ENCODE results near the gene KIF26B. TPM values are rescaled to one million over a fixed set of nuclear protein-coding genes. Genes with fewer than 3 reads are reported as not detected.

The KIF26B gene
- total RNA-seq, 1 donor from 2014 or later = 3.4 TPM

DNA sequence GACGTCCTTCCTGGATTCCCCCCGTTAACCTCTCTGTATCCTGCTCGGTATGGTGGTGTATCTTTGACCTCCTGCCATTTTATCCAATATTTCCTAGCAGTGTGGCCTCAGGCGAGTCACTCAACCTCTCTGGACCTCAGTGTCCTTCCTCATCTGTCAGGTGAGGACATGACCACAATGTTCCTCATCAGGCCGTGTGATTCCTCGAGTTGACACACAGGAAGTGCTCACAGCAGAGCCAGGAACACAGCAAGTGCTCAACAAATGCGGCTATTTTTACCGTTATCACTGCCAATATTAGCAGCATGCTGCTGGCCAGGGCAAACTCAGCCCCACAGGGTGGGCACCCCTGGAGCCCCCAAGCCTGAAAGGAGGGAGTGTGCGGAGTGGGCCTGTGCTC lies 450.2 kb downstream of the KIF26B start:
- H3K9me3 ChIP-seq = no peaks in the 10 kb centered on the region
- no peak overlapping the region for H3K27ac ChIP-seq
- no peaks in the 10 kb centered on the region for H3K36me3 ChIP-seq
- intact Hi-C loops (cut with DNase I) = no loop called here
- TF ChIP-seq, protein P1, sequence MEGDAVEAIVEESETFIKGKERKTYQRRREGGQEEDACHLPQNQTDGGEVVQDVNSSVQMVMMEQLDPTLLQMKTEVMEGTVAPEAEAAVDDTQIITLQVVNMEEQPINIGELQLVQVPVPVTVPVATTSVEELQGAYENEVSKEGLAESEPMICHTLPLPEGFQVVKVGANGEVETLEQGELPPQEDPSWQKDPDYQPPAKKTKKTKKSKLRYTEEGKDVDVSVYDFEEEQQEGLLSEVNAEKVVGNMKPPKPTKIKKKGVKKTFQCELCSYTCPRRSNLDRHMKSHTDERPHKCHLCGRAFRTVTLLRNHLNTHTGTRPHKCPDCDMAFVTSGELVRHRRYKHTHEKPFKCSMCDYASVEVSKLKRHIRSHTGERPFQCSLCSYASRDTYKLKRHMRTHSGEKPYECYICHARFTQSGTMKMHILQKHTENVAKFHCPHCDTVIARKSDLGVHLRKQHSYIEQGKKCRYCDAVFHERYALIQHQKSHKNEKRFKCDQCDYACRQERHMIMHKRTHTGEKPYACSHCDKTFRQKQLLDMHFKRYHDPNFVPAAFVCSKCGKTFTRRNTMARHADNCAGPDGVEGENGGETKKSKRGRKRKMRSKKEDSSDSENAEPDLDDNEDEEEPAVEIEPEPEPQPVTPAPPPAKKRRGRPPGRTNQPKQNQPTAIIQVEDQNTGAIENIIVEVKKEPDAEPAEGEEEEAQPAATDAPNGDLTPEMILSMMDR (IDR thresholded peaks at IDR 0.05) = no peak
- peak; percentile 39 for ATAC-seq
- H3K27me3 ChIP-seq = no peaks in the 10 kb centered on the region
- no peak for DNase-seq
- peaks cover 6% of the 10 kb centered on the region for H3K4me1 ChIP-seq
- no peak overlapping the region for H3K4me3 ChIP-seq

DNA sequence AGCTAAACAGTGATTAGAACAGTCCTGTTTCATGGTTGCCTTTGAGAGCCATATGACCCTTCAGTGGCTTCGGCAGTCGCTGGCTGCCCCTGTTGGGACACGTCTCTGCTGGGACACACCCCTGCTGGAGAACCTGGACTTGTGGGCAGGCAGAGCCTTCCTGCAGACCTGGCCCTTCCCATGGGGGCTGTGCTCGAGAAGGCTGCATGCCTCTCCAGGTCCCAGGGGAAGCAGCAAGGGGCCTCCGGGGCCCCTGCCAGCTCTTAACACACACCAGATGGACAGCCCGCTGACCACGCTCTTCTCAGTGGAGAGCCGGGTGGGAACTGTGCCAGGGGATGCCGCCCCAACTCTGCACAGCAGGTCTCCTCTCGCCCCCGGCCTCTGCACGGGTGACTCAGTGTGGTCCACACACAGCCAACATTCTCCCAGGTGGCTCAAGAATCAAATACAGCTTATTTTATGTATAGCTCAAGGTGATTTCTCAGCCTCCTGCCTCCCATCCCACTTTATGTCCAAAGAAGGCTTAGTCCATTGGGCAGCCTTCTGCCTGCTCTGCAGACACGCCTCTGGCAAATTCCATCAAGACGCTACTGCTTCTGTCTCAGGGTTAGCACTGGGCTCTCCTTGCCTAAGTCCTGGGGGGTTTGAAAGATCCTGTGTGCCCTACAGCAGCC lies 450.8 kb downstream of the KIF26B start:
- peak; percentile 8 for ATAC-seq
- no peak overlapping the region for H3K4me3 ChIP-seq
- no peaks in the 10 kb centered on the region for H3K27me3 ChIP-seq
- DNase-seq = no peak
- intact Hi-C loops (cut with DNase I) = no loop called here
- peaks cover 6% of the 10 kb centered on the region for H3K4me1 ChIP-seq
- TF ChIP-seq, protein P1 (IDR thresholded peaks at IDR 0.05) = no peak
- no peak overlapping the region for H3K27ac ChIP-seq
- H3K9me3 ChIP-seq = no peaks in the 10 kb centered on the region
- H3K36me3 ChIP-seq = no peaks in the 10 kb centered on the region

DNA sequence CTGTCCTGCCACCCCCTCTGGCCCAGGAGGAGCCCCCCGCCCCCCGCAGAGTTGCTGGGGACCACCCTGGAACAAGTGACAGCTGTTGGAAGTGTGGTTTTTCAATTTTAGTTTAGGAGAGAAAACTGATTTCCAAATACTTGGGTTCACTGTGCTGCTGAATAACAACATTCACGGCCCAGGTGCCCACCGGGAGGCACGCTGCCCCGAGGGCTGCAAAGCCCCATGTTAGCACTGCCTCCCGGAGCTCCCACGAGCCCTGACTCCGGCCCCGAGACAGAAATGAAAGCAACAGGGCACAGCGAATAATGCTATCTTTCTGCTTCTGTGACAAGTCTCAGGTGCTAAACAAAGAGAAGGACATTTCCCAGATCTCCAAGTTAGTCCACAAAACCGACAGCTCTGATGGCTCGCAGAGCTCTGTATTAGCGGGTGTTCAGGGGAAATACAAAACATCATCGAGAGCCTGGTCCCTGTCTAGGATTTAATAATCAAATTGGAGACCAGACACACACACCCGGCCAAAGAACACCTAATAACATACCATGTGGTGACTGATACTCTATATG lies 451.5 kb downstream of the KIF26B start:
- Histone ChIP-seq H3K36me3 (no peaks in the 10 kb centered on the region), H3K9me3 (no peaks in the 10 kb centered on the region), H3K27ac (no peak overlapping the region), H3K4me1 (peaks cover 6% of the 10 kb centered on the region), H3K27me3 (no peaks in the 10 kb centered on the region), H3K4me3 (no peak overlapping the region)
- TF ChIP-seq, protein P1 (IDR thresholded peaks at IDR 0.05) = no peak
- intact Hi-C loops (cut with DNase I) = no loop called here
- DNase-seq = no peak
- no peak for ATAC-seq

- intact Hi-C loops (cut with DNase I) = no loop called here
- ATAC-seq = no peak
- DNase-seq = no peak
- no peaks in the 10 kb centered on the region for H3K9me3 ChIP-seq
- no peak overlapping the region for H3K4me3 ChIP-seq
- TF ChIP-seq, protein P1 (IDR thresholded peaks at IDR 0.05) = no peak
- H3K27ac ChIP-seq = no peak overlapping the region
- no peaks in the 10 kb centered on the region for H3K36me3 ChIP-seq
- peaks cover 6% of the 10 kb centered on the region for H3K4me1 ChIP-seq
- no peaks in the 10 kb centered on the region for H3K27me3 ChIP-seq
These were observed 453.5 kb downstream of the KIF26B start for GRCh38 chr1:245608271-245608670.

- no peaks in the 10 kb centered on the region for H3K9me3 ChIP-seq
- TF ChIP-seq, protein P1 (IDR thresholded peaks at IDR 0.05) = no peak
- no peaks in the 10 kb centered on the region for H3K36me3 ChIP-seq
- H3K27ac ChIP-seq = no peak overlapping the region
- intact Hi-C loops (cut with DNase I) = no loop called here
- H3K4me1 ChIP-seq = peaks cover 6% of the 10 kb centered on the region
- H3K27me3 ChIP-seq = no peaks in the 10 kb centered on the region
- no peak for DNase-seq
- no peak for ATAC-seq
- no peak overlapping the region for H3K4me3 ChIP-seq
These were observed 454.8 kb downstream of the KIF26B start for GRCh38 chr1:245609354-245610150.

Measured in upper lobe of right lung (tissue), 1 donor.